LNCaP clone FGC (cell line): ENCODE results near the gene HIPK2.
A peak's percentile ranks its signal among the peaks of the same experiment; 100 is the strongest.
"Not testable (repeated sequence)": the region's sequence is repeated elsewhere in the genome, so short reads cannot be mapped to it uniquely, and the experiment has no call there.

Experiments
- DNase-seq: peaks from one replicate; pipeline ENCODE4 v3.0.0-alpha.2; 2011; ENCODE audit warnings: low read depth
- H3K4me3 ChIP-seq: 2 replicates; pipeline ENCODE4 v1.5.1; 2011; ENCODE audit warnings: mild to moderate bottlenecking, low read depth, low read length, control low read depth
- TF ChIP-seq, protein P1 (sequence below): IDR thresholded peaks from 2 replicates; pipeline ENCODE4 v1.5.1; 2012; ENCODE audit warnings: mild to moderate bottlenecking; ENCODE audit not compliant: control insufficient read depth, insufficient read depth; ENCODE audit errors: extremely low read depth

Gene HIPK2

DNA sequence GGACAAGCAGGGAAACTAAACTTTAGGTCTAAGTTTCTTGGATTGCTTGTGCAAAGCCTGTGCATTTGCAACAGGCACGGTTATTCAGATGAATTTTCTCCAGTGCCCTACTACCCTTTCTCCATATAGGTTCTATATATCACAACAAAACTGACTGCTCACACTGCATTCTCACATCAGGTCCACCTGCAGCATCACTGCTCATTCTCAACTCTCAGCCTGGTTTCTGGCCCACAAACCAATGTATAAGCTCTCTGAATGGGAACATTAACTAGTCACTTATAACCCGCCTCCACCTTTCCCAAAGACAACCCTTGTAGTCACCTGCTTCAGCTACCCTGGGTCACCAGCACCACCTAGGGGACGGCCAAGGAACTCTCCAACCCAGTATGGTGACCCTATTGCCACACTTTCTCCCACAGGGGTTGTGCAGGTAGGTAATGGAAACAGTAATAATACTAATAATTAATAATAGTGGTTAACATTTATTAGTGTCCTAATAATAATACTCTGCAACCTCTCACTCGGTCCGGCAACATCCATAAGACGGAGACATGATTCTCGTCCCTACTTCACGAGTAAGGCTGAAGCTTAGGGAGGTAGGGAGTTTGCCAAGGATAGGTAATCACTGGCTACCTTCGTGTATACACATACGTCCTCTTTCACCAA lies 157.0 kb downstream of the HIPK2 start:
- H3K4me3 ChIP-seq = no peak overlapping the region
- DNase-seq = peak; percentile 4
- TF ChIP-seq, protein P1, sequence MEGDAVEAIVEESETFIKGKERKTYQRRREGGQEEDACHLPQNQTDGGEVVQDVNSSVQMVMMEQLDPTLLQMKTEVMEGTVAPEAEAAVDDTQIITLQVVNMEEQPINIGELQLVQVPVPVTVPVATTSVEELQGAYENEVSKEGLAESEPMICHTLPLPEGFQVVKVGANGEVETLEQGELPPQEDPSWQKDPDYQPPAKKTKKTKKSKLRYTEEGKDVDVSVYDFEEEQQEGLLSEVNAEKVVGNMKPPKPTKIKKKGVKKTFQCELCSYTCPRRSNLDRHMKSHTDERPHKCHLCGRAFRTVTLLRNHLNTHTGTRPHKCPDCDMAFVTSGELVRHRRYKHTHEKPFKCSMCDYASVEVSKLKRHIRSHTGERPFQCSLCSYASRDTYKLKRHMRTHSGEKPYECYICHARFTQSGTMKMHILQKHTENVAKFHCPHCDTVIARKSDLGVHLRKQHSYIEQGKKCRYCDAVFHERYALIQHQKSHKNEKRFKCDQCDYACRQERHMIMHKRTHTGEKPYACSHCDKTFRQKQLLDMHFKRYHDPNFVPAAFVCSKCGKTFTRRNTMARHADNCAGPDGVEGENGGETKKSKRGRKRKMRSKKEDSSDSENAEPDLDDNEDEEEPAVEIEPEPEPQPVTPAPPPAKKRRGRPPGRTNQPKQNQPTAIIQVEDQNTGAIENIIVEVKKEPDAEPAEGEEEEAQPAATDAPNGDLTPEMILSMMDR = peak; percentile 79

- TF ChIP-seq, protein P1 = peak; percentile 32
- H3K4me3 ChIP-seq = no peak overlapping the region
- peak; percentile 91 for DNase-seq
Measured at GRCh38 chr7:139619367-139619657, 158.5 kb downstream of the HIPK2 start.

DNA sequence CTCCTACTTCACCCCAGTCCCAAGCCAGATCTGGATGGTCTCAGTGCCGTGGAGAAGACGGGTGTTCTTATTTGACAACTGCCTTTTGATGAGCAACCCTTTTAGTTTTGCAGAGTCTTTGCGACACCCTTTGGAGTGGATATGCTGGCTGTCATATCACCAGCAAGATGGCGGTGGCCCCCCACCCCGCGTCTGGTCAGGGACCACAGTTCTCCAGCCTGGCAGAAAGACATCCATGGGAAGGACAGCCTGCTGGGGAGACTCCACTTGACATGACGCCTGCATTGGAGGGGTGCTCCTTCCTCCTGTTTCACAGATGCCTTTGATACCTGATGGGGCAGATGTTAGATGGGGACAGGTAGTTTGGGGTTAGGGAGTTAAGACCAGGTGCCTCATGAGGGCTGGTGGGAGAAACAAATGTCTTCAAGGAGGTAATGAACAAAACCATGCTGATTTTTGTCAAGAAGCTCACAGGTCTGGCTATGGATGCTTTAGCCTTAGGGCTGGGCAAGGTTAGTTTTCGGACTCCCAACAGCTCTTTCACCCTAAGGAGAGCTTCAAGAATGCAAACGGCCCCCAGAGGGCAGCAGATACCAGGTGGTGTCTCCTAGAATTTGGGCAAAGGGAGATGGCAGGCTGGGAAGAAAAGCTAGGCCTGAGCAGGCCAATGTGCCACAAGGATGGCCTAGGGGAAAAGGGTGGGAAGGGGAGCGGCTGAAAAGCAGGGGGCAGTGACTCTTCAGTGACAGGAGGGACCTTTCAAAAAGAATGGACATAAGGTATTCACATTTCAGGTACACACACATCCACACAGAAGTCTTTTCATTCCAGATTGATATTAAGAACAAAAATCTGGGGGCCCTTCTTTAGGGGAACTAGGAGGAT lies 159.1 kb downstream of the HIPK2 start:
- H3K4me3 ChIP-seq = no peak overlapping the region
- TF ChIP-seq, protein P1 = peak; percentile 67
- peak; percentile 32 for DNase-seq

DNA sequence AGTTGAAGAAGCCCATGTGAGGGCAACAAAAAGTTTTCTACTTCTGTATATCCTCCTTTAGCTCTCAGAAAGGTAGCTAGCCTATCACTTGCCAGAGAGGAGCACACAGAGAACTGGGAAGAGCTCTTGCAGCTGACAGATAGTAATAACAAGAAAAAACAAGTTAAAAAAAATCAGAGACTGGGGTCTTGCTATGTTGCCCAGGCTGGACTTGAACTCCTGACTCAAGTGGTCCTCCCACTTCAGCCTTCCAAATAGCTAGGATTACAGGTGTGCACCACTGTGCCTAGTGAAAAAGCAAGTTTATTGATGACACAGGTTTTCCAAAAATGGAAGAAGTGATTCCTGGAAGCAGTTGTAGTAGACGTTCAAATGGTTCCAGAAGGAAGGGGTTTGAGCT lies 160.7 kb downstream of the HIPK2 start:
- no peak for DNase-seq
- TF ChIP-seq, protein P1 = no peak
- no peak overlapping the region for H3K4me3 ChIP-seq

DNA sequence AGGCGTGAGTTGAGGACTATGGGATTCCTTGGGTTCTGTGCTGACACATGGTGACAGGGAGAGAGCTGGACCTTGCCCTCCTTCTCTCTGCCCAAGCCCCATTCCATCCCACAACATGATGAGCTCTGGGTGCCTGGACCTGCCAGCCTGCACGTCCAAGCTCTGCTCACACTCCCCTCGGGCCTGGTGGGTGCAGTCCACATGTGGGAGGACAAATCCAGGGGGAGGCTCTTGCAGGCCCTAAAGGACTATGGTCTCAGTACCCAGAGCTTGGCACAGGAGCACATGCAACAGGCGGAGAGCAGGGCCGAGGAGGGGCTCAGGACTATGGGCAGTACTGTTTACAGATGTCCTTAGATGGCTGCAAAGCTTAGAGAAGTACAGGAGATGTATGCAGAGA lies 162.9 kb downstream of the HIPK2 start:
- TF ChIP-seq, protein P1 = no peak
- no peak for DNase-seq
- no peak overlapping the region for H3K4me3 ChIP-seq

GRCh38 chr7:139613971-139614411 lies 163.8 kb downstream of the HIPK2 start:
- H3K4me3 ChIP-seq = no peak overlapping the region
- TF ChIP-seq, protein P1 = no peak
- DNase-seq = no peak

DNA sequence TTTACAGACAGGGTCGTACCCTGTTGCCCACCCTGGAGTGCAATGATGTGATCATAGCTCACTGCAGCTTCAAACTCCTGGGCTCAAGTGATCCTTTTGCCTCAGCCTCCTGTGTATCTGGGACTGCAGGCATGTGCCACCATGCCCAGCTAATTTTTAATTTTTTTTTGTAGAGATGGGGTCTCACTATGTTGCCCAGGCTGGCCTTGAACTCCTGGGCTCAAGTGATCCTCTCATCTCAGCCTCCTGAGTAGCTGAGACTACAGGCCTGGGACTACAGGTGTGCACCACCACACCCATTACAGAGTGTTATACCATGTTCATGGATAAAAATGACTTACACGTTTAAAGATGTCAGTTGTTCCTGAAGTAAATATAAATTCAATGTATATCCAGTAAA lies 166.2 kb downstream of the HIPK2 start:
- not testable (repeated sequence) for DNase-seq

More for the DNA sequence above, 166.2 kb downstream of the HIPK2 start:
- not testable (repeated sequence) for H3K4me3 ChIP-seq
